ENCODE results near the gene EN2.

The EN2 gene

DNA sequence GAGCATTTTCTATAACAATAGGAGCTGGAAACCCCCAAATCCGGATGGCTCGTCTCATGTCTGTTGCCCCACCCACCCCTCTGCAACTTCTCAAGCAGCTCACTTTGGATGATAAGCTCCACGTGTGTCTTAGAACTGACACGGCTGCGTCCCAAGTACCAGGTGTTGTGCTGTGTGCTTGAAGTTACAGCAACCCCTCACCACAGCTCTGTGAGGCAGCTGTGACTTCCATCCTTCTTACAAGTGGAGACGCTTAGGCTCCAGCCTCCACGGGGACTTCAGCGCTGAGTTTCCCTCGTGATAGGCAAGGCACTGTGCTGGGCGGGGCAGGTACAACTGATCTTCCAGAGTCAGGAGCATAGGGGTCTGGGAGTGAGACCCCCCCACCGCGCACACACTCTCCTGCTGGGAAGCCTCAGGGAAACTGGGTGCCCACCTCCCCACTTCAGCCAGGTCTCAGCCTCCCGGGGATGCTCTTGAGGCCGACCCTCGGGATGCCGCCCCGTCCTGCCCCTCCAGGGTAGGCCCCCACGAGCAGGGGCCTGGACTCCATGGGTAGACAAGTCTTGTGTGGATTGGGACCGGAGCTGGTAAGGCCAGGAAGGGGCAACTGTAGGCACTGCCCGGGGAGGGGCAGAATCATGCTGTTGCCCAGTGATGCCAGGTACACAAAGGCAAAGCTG lies 31.4 kb downstream of the EN2 start:
- TF ChIP-seq, protein P1, sequence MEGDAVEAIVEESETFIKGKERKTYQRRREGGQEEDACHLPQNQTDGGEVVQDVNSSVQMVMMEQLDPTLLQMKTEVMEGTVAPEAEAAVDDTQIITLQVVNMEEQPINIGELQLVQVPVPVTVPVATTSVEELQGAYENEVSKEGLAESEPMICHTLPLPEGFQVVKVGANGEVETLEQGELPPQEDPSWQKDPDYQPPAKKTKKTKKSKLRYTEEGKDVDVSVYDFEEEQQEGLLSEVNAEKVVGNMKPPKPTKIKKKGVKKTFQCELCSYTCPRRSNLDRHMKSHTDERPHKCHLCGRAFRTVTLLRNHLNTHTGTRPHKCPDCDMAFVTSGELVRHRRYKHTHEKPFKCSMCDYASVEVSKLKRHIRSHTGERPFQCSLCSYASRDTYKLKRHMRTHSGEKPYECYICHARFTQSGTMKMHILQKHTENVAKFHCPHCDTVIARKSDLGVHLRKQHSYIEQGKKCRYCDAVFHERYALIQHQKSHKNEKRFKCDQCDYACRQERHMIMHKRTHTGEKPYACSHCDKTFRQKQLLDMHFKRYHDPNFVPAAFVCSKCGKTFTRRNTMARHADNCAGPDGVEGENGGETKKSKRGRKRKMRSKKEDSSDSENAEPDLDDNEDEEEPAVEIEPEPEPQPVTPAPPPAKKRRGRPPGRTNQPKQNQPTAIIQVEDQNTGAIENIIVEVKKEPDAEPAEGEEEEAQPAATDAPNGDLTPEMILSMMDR (IDR thresholded peaks at IDR 0.05): no peak

DNA sequence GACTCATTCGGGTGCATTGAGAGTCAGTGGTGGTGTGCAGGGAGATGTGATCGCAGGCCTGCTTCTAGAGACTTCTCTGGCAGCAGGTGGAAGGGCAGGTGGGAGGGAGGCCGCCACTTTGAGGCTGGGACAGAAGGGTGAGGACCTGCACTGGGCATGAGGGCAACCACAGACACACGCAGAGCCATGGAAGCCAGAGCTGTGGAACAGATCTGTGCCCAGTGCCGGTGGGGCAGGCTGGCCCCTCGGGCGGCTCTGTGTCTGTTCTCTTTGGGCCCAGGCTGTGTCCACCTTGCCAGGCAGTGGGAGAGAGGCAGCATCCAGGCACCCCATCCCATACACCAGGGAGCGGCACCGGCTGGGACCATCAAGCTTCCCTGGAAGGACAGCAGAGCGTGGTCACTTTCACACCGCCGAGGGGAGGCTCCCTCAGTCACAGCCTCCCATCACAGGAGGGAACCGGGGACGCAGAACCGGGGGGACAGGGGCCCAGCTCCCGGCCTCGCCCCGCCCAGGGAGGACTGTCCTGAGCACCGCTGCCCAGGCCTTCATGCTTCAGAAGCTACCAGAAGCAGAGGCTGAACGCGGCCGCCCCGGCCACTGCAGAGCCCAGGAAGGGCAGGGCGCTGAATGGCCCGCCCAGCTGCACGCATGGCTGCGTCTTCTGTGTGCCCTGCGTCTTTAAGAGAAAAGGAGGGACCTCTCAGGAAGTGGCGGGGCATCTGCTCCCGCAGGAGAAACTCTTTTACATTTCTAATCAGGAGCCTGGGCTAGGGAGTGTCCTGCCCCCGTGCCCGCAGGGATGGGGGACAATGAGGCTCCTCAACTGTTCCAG lies 32.1 kb downstream of the EN2 start:
- TF ChIP-seq, protein P1 (IDR thresholded peaks at IDR 0.05): no peak

DNA sequence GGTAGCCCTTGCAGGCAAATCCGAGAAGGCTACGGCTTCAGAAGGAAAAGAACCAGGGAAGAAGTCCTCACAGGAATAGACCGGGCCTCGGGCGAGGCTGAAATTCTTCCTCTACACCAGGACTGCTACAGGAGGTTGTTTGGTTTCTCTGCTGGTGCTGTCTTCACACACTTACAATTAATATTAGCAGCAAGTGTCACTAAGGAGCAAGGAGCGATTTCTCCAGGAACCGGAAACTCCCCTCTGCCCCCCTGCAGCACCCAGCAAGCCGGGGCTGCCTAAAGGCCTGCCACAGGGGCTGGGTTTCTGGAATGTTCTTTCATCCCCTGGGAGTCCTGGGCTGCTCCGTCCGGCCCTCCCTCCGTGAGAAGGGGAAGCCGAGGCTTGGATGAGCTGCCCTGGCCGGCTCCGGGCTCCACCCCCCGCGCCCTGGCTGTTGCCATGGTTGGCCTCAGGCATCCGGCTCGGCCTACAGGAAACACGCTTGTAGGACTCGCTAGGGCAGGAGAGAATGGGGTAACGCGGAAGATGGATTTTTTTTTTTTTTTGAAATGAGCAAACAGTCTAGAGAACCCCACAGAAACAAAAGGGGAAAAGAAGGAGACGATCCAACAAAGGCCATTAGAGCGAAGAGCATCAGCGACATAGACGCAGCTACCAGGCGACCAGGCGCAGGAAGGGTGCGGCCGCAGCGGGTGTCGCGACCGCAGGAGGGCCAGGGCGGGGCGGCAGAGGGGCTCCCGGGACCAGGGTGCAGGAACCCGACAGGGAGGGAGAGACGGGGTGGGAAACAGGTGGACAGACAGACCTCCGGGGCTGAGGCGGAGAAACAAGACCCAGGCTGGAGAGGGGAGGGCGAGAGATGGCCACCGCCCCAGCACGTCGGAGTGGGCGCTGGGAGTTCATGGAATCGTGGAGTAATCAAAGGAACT lies 33.0 kb downstream of the EN2 start:
- TF ChIP-seq, protein P1 (IDR thresholded peaks at IDR 0.05): no peak

DNA sequence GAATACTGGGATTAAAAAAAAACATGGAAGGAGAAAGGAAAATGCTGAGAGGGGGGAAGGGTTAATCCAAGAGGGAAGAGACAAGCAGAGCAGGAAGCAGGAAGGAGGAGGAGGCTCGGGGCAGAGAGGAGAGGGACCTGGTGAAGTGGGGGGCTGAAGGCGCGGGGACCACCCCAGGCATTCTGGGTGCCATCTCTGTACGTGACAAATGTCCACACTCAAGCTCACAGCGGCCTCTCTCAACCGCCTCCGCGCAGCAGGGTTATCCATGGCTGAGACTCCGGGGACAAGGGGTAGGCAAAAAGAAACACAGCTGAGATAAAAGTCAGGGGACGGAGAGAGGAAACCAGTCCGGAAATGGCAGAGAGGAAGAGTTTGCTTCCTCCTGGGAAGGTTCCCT lies 33.9 kb downstream of the EN2 start:
- TF ChIP-seq, protein P1 (IDR thresholded peaks at IDR 0.05): no peak

DNA sequence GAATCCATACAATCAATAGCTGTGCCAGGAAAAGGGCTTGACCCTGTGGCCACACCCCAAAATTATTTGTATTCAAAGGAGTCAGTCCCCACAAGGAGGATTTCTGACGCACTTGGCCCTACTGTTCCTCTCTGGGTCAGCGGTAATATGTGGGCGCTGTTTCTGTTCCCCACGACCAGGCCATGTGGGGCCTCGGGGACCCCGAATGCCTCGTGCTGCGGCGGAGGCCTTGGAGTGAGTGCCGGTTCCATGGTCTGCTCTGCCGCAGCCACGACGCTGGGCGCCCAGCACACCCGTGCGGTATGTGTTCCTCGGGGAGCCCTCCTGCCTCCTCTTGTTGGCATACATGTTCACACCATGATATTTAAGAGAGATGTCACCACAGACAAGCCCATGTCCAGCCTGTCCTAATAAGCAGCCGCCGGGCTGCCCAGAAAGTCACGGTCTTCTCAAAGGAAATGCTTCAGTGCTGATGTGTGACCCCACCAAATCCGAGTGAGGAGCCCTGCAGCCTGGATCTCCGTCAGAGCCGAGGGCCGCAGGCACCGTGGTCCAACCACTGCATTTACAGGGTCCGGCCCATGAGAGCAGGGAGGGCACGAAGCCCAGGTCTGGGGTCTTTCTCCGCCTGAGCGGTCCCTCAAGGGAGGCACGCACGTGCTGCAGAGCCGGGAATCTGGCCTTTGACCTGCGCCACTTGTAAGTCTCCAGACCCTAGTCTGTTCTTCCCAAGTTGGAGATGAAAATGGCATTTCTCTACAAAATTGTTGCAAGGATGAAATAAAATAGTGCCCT lies 36.0 kb downstream of the EN2 start:
- TF ChIP-seq, protein P1 (IDR thresholded peaks at IDR 0.05): no peak

DNA sequence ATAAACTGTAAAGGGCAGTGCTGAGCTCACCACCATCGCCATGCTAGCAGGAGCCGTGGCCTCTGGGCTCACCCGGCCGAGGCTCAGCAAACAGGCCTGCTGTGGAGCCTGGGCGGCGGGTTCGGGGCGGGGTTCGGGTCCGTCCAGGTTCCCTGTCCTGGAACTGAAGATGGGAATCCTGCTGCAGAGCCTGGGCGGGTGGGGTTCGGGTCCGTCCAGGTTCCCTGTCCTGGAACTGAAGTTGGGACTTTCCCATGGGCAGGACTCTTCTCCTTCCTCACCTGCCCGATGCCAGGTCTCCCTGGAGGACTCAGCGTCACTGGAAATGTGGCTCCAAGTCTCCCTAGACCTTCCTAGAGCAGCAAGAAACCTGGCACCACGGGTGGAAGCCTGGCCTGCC lies 36.6 kb downstream of the EN2 start:
- TF ChIP-seq, protein P1 (IDR thresholded peaks at IDR 0.05): no peak

Data from LNCAP (cell line).